Endothelial cell (in vitro differentiated cells): Measurements from ENCODE around the gene ST7. TPM values are rescaled to one million over a fixed set of nuclear protein-coding genes. Genes with fewer than 3 reads are reported as not detected.

ENCODE experiments used
- DNase-seq: peaks from one replicate; pipeline ENCODE4 v3.0.0; 2021; ENCODE audit warnings: low spot score
- H3K27ac Mint-ChIP-seq: one replicate; pipeline ENCODE4 v1.8.0; 2021; ENCODE audit warnings: mixed read lengths, inconsistent platforms; ENCODE audit not compliant: unreplicated experiment
- H3K27me3 Mint-ChIP-seq: one replicate; pipeline ENCODE4 v1.8.0; 2021; ENCODE audit warnings: mild to moderate bottlenecking, moderate library complexity, mixed read lengths, inconsistent platforms; ENCODE audit not compliant: unreplicated experiment
- H3K36me3 Mint-ChIP-seq: one replicate; pipeline ENCODE4 v1.8.0; 2021; ENCODE audit warnings: mild to moderate bottlenecking, low read depth, mixed read lengths, inconsistent platforms; ENCODE audit not compliant: unreplicated experiment
- H3K4me1 Mint-ChIP-seq: one replicate; pipeline ENCODE4 v1.8.0; 2021; ENCODE audit warnings: mild to moderate bottlenecking, mixed read lengths, inconsistent platforms; ENCODE audit not compliant: unreplicated experiment
- H3K4me3 Mint-ChIP-seq: one replicate; pipeline ENCODE4 v1.8.0; 2021; ENCODE audit warnings: mild to moderate bottlenecking, mixed read lengths, inconsistent platforms; ENCODE audit not compliant: unreplicated experiment
- H3K9me3 Mint-ChIP-seq: one replicate; pipeline ENCODE4 v1.8.0; 2021; ENCODE audit warnings: mixed read lengths, inconsistent platforms; ENCODE audit not compliant: unreplicated experiment
- CTCF ChIP-seq: fragments of 200-600 bp; sonication (generic); IDR thresholded peaks from one replicate; pipeline ENCODE4 v1.5.0; 2021; ENCODE audit warnings: antibody characterized with exemption; ENCODE audit not compliant: unreplicated experiment
- total RNA-seq: library from RNA; stranded (reverse); fragmentation: NEBNext Ultra II Directional; extraction: Animal tissue kit (Norgen Biotek cat#: 25700); gene quantifications from one replicate; pipeline ENCODE4 v1.2.1, GENCODE V29; 2021; ENCODE audit not compliant: unreplicated experiment

ST7 gene
- total RNA-seq, 1 donor from 2014 or later = 44.1 TPM

GRCh38 chr7:117165656-117166055, 212.4 kb downstream of the ST7 start:
- Mint-ChIP-seq H3K4me1 (peaks cover 10% of the 10 kb centered on the region), H3K27ac (peak overlapping the region; percentile 5), H3K36me3 (no peaks in the 10 kb centered on the region), H3K4me3 (no peak overlapping the region), H3K9me3 (no peaks in the 10 kb centered on the region), H3K27me3 (peaks cover 2% of the 10 kb centered on the region)
- TF ChIP-seq CTCF = no peak
- no peak for DNase-seq

GRCh38 chr7:117169907-117170306, 216.6 kb downstream of the ST7 start:
- H3K36me3 Mint-ChIP-seq = peaks cover 5% of the 10 kb centered on the region
- H3K27ac Mint-ChIP-seq = no peak overlapping the region

GRCh38 chr7:117171106-117171505, 217.8 kb downstream of the ST7 start:
- DNase-seq = no peak
- no peak for TF ChIP-seq CTCF
- peaks cover 10% of the 10 kb centered on the region for H3K4me1 Mint-ChIP-seq
- H3K27me3 Mint-ChIP-seq = peaks cover 2% of the 10 kb centered on the region
- H3K27ac Mint-ChIP-seq = peak overlapping the region; percentile 34
- H3K9me3 Mint-ChIP-seq = no peaks in the 10 kb centered on the region
- H3K36me3 Mint-ChIP-seq = peaks cover 5% of the 10 kb centered on the region
- H3K4me3 Mint-ChIP-seq = no peak overlapping the region

More at GRCh38 chr7:117169907-117170306, 216.6 kb downstream of the ST7 start:
- no peak for DNase-seq
- no peak for TF ChIP-seq CTCF
- Mint-ChIP-seq H3K27me3 (peaks cover 2% of the 10 kb centered on the region), H3K4me3 (no peak overlapping the region), H3K9me3 (no peaks in the 10 kb centered on the region), H3K4me1 (peaks cover 10% of the 10 kb centered on the region)

GRCh38 chr7:117172283-117172682, 219.0 kb downstream of the ST7 start:
- Mint-ChIP-seq H3K36me3 (peaks cover 5% of the 10 kb centered on the region), H3K27ac (no peak overlapping the region), H3K4me1 (peaks cover 6% of the 10 kb centered on the region), H3K9me3 (no peaks in the 10 kb centered on the region), H3K27me3 (peaks cover 2% of the 10 kb centered on the region), H3K4me3 (no peak overlapping the region)
- TF ChIP-seq CTCF = no peak
- DNase-seq = no peak

GRCh38 chr7:117173035-117173770, 219.9 kb downstream of the ST7 start:
- Mint-ChIP-seq H3K9me3 (no peaks in the 10 kb centered on the region), H3K4me3 (no peak overlapping the region), H3K27me3 (peaks cover 2% of the 10 kb centered on the region), H3K36me3 (peaks cover 5% of the 10 kb centered on the region), H3K4me1 (no peaks in the 10 kb centered on the region), H3K27ac (no peak overlapping the region)
- TF ChIP-seq CTCF = no peak
- DNase-seq = no peak
